COLO829 (cell line): ENCODE results near the gene SCYGR7.
"Not testable (repeated sequence)": the region's sequence is repeated elsewhere in the genome, so short reads cannot be mapped to it uniquely, and the experiment has no call there.

ENCODE experiments used
- DNase-seq: peaks from one replicate; pipeline ENCODE4 v3.0.0; 2012; ENCODE audit warnings: low spot score

Gene SCYGR7, protein sequence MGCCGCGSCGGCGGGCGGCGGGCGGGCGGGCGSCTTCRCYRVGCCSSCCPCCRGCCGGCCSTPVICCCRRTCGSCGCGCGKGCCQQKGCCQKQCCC

DNA sequence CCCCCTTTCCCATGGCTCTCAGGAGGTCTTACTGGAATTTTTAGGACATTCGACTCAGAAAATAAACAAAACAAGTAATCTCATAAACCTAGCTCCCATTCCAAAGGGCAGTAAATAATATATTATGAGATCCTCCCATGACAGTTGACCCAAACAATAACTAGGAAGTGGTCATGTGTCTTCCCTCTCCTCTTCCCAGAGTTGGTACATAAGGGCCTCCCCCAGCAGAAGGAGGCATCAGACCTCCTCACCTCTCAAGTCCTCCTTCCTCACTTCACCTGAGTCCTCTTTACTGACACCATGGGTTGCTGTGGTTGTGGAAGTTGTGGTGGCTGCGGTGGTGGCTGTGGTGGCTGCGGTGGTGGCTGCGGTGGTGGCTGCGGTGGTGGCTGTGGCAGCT, at the start of gene SCYGR7:
SCYGR7 (plus strand) TSS at position 301 of the 400 bp plus-strand sequence; CDS start at position 301, 0 bp downstream.
- no peak for DNase-seq

DNA sequence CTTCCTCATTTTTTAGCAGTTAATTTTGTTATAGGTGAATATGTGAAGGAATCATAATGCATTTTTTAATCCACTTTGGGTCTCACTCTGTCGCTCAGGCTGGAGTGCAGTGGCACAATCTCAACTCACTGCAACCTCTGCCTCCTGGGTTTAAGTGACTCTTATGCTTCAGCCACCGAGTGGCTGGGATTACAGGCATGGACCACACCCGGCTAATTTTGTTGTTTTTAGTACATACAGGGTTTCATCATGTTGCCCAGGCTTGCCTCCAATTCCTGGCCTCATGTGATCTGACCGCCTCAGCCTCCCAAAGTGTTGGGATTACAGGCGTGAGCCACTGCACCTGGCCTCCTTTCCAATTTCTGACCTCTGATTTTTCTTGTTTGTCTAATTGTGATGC, 43.9 kb upstream of the SCYGR7 start:
- DNase-seq, result no peak

DNA sequence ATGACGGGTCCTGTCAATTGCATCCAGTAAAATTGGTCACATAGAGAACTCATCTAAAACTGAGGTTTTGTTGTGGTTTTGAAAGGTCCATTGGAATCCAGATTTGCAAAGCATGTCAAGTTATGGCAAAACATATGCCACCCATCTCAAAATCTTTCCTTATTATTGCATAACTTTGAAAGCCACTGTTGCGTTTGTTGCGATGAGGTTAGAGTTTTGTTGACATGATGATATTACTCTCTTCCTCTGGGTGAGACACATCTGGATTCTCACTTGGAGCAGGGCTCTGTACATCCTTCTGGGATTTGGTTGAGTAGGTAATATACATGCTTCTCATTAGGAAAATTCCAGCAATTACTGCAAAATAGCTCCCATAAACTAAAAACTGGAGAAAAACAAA, 40.9 kb upstream of the SCYGR7 start:
- DNase-seq, result no peak

DNA sequence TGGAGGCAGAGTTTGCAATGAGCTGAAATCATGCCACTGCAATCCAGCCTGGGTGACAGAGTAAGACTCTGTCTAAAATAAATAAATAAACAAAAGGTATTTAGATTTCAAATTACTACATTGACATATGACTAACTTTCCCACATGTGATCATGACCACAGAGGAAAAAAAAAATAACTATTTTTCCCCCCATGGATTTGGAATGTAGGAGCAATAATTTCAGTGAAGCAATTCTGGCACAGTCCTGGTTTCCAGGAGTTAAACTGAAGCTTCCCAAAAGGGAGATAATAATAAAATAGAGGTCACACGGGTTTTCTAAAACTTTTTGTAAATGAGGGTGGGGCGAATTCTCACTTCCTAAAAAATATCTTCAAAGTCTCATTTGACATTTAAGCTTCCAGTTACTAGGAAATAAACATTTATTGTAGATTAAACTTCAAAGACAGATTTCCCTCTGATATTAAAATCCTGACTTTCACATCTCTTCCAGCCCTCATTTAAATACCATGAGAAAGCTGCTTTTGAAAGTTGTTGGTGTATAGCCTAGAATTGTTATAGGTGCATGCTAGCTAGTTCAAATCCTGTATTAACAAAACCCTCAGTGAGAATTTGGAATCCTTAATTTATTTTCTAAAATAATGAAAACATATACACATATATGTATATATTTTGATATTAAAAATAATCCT, 31.0 kb upstream of the SCYGR7 start:
- no peak for DNase-seq

DNA sequence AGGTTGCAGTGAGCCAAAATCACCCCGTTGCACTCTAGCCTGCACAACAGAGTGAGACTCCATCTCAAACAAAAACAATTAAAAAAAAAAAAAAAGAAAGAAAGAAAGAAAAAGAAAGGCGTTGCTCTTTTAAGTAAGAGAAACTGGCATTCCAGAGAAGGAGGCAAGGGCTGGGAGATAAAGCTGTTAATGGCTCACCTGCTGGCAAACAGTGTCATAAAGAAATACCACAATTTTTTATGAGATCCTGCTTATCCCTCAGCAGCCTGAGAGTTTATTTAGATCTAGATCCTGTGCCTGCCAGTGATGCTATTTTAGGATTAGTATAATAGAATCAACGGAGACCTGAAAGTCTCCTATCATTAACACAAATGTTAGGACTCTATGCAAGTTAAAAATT, 26.6 kb upstream of the SCYGR7 start:
- no peak for DNase-seq

DNA sequence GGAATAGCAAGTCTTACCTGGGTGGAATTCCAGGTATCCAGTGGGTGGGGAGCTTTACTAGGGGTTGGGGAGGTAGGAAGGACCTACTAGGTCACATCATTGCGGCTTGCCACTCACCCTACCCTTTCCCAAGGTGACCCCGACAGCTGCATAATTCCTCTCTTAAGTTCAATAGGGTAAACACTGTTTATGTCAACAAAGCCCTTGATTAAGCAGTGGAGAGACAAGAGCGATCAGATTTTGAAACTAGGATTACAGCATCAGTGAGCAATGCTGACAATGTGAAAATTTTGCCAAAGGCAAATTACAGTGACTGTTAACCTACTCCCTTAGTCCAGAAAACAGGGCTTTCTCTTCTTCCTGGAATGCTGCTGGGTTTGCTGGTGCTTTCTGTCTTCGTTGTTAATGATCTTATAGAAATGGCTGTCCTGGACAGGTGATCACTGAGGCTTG, 24.8 kb upstream of the SCYGR7 start:
- DNase-seq, result no peak

DNA sequence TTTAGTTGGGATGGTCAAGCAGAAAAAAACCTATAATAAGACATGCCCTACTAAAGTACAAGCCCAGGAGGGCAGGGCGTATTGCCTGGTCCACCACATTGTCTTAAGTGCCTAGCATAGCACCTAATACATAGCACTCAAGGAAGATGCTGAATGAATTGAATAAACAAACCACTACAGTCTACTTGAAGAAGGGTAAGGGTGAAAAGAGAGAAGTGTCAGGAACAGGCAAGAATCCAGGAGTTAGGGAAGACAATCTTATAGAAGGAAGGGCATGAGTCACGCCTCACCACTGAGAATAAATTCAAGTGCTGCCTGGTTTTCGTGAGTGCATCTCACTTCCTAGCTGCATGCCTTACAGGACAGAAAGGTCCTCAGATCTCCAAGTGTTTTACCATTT, 24.2 kb upstream of the SCYGR7 start:
- no peak for DNase-seq

DNA sequence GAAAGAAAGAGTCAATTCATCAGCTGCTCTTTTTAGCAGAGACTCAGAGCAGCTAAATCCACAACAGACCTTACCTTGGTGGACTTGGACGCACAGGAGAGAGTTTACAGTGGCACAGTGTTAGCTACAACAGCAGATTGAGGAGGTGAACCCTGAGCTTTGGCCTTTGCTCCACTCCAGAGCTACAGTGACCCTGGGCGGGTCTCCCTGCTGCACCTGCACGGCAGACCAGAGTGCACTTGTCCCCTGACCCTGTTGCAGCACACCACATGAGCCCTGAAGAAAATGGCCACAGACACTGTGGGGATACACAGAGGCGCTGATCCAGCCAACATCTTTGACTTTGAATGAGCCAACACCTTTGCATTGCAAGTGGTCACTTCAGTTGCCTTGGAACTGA, 21.3 kb upstream of the SCYGR7 start:
- DNase-seq, result no peak

DNA sequence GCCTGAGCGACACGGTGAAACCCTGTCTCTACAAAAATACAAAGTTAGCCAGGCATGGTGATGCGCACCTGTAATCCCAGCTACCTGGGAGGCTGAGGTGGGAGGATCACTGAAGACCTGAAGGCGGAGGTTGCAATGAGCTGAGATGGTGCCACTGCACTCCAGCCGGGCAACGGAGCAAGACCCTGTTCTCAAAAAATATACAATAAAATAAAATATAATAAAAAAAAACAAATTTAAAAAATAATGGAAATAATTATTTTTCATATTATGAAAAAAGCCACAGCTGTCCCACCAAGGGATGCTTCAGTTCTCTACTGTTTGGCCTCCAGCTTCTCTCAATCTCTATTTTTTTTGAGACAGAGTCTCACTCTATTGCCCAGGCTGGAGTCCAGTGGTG, 20.7 kb upstream of the SCYGR7 start:
- no peak for DNase-seq

DNA sequence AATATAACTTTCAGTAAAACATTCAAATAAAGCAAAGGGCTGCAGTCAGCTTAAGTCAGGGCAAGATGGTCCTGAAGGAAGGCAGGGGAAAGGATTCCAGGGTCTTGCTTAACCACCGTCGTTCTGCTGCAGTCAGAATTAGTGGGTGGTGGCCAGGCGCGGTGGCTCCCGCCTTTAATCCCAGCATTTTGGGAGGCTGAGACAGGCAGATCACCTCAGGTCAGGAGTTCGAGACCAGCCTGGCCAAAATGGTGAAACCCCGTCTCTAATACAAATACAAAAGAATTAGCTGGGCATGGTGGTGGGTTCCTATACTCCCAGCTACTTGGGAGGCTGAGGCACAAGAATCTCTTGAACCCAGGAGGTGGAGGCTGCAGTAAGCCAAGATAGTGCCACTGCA, 17.1 kb upstream of the SCYGR7 start:
- no peak for DNase-seq

DNA sequence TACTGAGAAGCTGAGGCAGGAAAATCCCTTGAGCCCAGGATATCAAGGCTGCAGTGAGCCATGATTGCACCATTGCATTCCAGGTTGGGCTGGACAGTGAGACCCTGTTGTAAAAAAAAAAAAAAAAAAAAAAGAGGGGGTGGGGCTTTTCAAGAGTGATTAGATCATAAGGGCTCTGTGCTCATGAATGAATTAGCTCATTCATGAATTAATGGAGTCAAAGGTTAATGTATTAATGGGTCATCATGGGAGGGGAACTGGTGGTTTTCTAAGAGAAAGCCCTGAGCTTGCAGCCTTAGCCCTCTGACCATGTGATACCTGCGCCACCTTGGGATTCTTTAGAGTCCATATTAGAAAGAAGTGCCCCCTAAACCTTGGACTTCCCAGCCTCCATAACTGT, 14.8 kb upstream of the SCYGR7 start:
- DNase-seq, result no peak

DNA sequence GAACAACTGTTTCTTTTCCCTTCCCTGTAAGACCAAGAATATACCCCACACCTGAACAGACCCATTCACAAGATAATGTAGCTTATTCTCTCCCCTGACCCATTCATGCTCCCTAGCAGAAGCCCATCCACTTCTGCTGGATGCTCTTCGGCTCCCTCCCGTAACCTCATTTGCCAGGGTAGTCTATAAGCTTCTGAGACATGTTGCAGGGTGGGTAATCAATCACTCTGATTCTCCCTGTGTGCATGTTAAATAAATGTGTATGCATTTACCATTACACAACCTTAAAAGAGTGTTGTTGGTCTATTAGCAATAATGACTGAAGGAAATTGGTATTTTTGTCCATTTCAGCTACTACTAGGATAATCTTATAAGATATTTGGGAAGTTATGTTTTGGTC, 11.6 kb upstream of the SCYGR7 start:
- DNase-seq, result no peak

DNA sequence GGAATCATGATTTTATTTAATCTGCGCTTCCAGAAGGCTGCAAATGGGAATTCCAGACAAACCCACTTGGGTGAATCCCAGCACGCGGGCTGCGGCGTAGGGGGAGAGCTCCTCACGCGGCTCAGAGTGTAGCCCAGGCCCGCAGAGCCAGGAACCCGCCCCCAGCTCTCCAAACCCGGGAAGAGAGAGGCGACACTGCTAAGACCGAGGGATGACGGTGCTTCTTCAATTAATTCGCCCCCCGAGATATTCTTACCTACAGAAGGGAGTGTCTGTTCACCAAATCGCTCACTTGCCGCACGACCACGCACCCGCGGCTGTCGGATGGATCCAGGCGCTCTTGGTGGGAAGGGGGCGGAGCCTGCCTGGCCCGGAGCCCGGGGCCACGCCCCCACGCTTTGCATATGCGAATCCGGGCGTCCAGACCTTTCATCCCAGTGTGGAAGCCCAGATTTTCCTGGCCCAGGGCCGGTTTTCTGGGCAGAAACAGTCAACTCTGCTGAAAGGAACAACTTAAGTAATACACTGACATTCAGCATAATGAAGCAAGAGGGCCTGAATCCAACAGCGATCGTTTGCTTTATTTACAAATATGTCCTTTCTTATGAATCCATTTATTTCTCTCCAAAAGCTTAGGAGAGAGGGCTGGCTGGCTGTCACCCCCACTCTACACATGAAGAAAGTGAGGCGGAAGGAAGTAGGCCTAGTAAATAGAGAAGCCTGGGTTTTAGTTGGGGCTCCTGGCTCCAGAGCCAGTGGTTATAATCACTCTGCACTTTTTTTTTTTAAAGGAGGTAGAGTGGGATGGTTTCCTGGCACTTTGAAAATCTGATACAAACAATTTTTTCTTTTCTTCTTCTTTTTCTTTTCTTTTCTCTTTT, 10.2 kb upstream of the SCYGR7 start, which contains the start of gene SLC19A3:
SLC19A3 (minus strand) TSS at position 342 of the 881 bp plus-strand sequence. CDS start 15,710 bp downstream, outside the sequence.
- DNase-seq, result peak; percentile 61

DNA sequence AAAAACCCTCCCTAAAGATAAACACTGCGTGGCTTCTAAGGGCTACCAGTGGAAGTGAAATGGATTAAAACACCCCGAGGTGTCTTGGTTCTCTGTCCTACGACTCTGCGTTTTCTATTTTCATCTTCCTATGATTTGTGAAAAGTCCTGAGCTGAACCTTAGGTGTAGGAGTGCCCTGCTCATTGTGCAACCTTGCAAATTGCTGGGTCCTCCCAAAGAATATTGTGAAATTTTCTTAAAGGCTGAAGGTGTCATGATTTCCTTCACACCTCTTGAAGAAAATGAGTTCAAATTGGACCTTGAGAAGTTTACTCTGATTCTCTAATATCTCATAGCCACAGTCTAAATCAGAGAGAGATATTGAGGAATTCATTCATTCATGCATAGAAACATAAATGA, 8.5 kb upstream of the SCYGR7 start:
- DNase-seq, result no peak

DNA sequence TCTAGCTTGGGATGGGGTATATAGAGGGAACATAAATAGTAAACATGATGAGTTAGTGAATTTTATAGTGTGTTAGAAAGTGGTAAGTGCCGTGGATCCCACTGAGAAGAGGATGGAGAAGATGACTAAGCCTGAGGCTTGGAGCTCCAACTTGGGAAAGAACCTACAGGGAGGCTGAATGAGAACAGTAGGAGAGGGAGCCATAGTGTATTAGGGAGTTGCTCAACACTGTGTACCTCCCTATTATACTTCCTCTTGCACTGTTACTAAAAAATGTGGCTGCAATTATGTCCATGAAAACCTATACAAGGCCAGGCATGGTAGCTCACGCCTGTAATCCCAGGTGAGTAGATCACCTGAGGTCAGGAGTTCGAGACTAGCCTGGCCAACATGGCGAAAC, 7.5 kb upstream of the SCYGR7 start:
- DNase-seq, result no peak

DNA sequence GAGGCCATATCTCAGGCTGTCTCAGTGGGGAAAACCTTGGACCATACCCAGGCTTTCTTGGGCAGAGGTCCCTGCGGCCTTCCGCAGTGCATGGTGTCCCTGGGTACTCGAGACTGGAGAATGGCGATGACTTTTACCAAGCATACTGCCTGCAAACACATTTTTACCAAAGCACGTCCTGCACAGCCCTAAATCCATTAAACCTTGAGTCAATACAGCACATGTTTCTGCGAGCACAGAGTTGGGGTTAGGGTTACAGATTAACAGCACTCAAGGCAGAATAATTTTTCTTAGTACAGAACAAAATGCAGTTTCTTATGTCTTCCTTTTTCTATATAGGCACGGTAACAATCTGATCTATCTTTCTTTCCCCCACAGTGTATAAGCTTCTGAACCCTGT, 5.3 kb upstream of the SCYGR7 start:
- DNase-seq, result not testable (repeated sequence)

DNA sequence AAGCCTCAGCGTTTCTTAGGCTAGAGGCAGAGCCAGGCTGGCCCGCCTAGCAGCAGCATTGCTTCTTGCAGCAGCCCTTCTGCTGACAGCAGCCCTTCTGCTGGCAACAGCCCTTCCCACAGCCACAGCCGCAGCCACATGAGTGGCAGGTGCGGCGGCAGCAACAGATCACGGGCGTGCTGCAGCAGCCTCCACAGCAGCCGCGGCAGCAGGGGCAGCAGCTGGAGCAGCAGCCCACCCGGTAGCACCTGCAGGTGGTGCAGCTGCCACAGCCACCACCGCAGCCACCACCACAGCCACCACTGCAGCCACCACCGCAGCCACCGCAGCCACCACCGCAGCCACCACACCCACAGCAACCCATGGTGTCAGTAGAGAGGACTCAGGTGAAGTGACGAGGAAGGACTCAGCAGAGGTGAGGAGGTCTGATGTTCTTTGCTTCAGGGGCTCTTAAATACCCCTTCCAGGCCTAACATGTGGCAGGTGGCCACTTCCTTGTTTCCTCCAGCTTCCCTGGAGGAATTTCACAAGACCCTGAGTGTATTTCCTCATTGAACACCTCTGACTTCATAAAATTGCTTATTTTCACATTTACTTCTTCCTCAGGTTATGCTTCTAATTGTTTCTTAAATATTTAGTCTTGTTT, 3.6 kb upstream of the SCYGR7 start, which contains the start of gene SCYGR6:
SCYGR6 (minus strand) TSS at position 364 of the 646 bp plus-strand sequence; CDS start at position 364, 0 bp downstream.
- DNase-seq, result no peak

DNA sequence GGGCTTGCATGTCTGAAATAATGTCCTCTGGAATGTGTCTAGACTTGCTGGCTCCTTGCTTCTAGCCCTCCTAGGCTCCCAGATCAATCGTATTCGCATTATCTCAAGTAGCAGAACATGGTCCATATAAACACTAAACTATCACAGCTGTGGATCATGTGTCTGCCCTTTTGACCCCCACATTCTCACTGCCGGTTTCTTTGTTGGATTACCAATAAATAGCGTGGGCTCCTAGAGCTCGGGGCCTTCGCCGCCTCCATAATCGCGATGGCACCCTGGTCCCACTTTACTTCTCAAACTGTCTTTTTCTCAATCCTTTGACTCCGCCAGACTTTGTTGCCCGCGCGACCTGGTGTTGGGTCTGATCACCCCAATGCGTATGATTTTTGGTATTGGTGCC, 11.2 kb downstream of the SCYGR7 start:
- DNase-seq, result no peak

DNA sequence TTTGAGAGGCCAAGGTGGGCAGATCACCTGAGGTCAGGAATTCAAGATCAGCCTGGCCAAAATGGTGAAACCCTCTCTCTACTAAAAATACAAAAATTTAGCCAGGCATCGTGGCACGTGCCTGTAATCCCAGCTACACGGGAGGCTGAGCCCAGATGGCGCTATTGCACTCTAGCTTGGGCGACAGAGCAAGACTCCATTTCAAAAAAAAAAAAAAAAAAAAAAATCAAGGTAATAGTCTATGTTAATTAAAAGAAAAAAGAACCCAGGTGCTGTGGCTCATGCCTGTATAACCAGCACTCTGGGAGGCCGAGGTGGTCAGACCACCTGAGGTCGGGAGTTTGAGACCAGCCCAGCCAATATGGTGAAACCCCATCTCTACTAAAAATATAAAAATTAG, 12.6 kb downstream of the SCYGR7 start:
- DNase-seq, result not testable (repeated sequence)

DNA sequence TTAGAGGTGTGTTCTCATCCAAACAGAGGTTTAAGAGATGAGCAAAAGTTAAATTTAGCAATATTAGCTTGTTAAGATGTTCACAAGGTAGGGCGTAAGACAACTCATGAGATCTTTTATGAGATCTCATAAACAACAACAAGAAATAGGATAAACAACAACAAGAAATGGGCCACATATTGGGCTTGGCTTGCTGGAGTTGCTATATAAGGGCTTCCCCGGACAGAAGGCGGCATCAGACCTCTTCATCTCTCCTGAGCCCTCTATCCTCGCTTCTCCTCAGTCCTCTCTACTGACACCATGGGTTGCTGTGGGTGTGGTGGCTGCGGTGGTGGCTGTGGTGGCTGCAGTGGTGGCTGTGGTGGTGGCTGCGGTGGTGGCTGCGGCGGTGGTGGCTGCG, 17.5 kb downstream of the SCYGR7 start, which contains the start of gene SCYGR8:
SCYGR8 (plus strand) TSS at position 301 of the 400 bp plus-strand sequence; CDS start at position 301, 0 bp downstream.
- DNase-seq, result no peak

DNA sequence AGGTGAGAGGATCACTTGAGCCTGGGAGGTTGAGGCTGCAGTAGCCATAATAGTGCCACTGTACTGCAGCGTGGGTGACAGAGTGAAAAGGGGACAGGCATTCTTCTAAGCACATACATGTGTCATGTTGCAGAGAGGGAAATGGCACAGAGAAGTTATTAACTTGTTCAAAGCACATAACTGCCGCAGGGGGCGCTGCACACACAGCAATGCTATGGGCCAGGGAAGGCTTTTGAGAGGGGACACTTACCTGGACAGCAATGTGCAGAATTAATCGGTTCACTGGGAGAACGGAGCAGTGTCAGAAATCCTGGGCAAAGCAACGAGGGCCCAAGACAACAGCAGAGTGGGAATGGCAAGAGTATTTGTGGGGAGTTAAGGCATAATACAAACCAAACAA, 19.9 kb downstream of the SCYGR7 start:
- DNase-seq, result no peak

DNA sequence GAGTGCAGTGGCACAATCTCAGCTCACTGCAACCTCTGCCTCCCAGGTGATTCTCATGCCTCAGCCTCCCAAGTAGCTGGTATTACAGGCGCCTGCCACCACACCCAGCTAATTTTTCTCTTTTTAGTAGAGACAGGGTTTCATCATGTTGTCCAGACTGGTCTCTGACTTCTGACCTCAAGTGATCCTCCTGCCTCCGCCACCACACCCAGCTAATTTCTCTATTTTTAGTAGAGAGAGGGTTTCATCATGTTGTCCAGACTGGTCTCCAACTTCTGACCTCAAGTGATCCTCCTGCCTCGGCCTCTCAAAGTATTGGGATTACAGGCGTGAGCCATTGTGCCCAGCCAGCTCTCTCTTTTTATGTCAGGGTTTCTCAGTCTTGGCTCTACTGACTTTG, 28.1 kb downstream of the SCYGR7 start:
- DNase-seq, result not testable (repeated sequence)
